Measurements from ENCODE around the gene ERCC1.
"Not testable (repeated sequence)": the region's sequence is repeated elsewhere in the genome, so short reads cannot be mapped to it uniquely, and the experiment has no call there.

ERCC1 gene

GRCh38 chr19:45428384-45429231 is 4.9 kb upstream of the ERCC1 start:
- DNase-seq, result no peak

- DNase-seq, result peak; percentile 87 to 96
Measured at GRCh38 chr19:45424191-45425058, 708 bp upstream of the ERCC1 start.

- no peak for DNase-seq
Measured at GRCh38 chr19:45423033-45423588, 606 bp downstream of the ERCC1 start.

- no peak for DNase-seq
Measured at GRCh38 chr19:45421947-45422498, 1.7 kb downstream of the ERCC1 start.

- no peak for DNase-seq
Measured at GRCh38 chr19:45420871-45421270, 2.8 kb downstream of the ERCC1 start.

- DNase-seq, result no peak
Measured at GRCh38 chr19:45420356-45420755, 3.4 kb downstream of the ERCC1 start.

- no peak for DNase-seq
Measured at GRCh38 chr19:45419895-45420294, 3.8 kb downstream of the ERCC1 start.

- DNase-seq, result no peak
Measured at GRCh38 chr19:45419396-45419795, 4.3 kb downstream of the ERCC1 start.

GRCh38 chr19:45418802-45419201 is 4.9 kb downstream of the ERCC1 start:
- DNase-seq, result no peak

- no peak for DNase-seq
Measured at GRCh38 chr19:45417151-45417550, 6.6 kb downstream of the ERCC1 start.

GRCh38 chr19:45414468-45414867 is 9.2 kb downstream of the ERCC1 start:
- DNase-seq, result no peak

GRCh38 chr19:45413497-45413896 is 10.2 kb downstream of the ERCC1 start:
- no peak for DNase-seq

GRCh38 chr19:45410330-45410729 is 13.4 kb downstream of the ERCC1 start:
- not testable (repeated sequence) for DNase-seq

GRCh38 chr19:45409557-45409920 is 14.2 kb downstream of the ERCC1 start:
- DNase-seq, result no peak

GRCh38 chr19:45408830-45409556 is 14.7 kb downstream of the ERCC1 start:
- no peak for DNase-seq

- DNase-seq, result no peak
Measured at GRCh38 chr19:45408121-45408520, 15.6 kb downstream of the ERCC1 start.

- DNase-seq, result not testable (repeated sequence)
Measured at GRCh38 chr19:45407585-45407984, 16.1 kb downstream of the ERCC1 start.

GRCh38 chr19:45407091-45407375 is 16.7 kb downstream of the ERCC1 start:
- no peak for DNase-seq

- peak; percentile 78 to 89 for DNase-seq
Measured at GRCh38 chr19:45406226-45407090, 17.3 kb downstream of the ERCC1 start, which contains the start of gene POLR1G. Gene POLR1G, plus strand, starts transcription at chr19:45406644. Its CDS starts 53 bp downstream, at chr19:45406697.

GRCh38 chr19:45405435-45406225 is 18.1 kb downstream of the ERCC1 start:
- DNase-seq, result peak; percentile 79 to 89

Measured in SW 1271 (cell line).